Right kidney (tissue), 1 donor: Measurements from ENCODE around the gene SBNO2.

Experiments used
- DNase-seq: peaks from one replicate; pipeline ENCODE4 v3.0.0-alpha.2; 2016

The SBNO2 gene

GRCh38 chr19:1087813-1088415, 86.2 kb downstream of the SBNO2 start:
- no peak for DNase-seq

- no peak for DNase-seq
Measured at GRCh38 chr19:1086613-1087012, 87.5 kb downstream of the SBNO2 start.

- no peak for DNase-seq
Measured at GRCh38 chr19:1085676-1086442, 88.2 kb downstream of the SBNO2 start.

- DNase-seq: no peak
Measured at GRCh38 chr19:1085053-1085658, 88.9 kb downstream of the SBNO2 start.

GRCh38 chr19:1084024-1084868, 89.8 kb downstream of the SBNO2 start:
- no peak for DNase-seq

- peak; percentile 49 for DNase-seq
Measured at GRCh38 chr19:1082928-1083816, 90.9 kb downstream of the SBNO2 start.

- peak; percentile 64 for DNase-seq
Measured at GRCh38 chr19:1082165-1082927, 91.7 kb downstream of the SBNO2 start.

- no peak for DNase-seq
Measured at GRCh38 chr19:1081301-1082164, 92.5 kb downstream of the SBNO2 start.

- DNase-seq: no peak
Measured at GRCh38 chr19:1080360-1081161, 93.5 kb downstream of the SBNO2 start.

GRCh38 chr19:1079566-1080111, 94.4 kb downstream of the SBNO2 start:
- no peak for DNase-seq

GRCh38 chr19:1076951-1077350, 97.1 kb downstream of the SBNO2 start:
- no peak for DNase-seq

- DNase-seq: no peak
Measured at GRCh38 chr19:1076046-1076386, 98.1 kb downstream of the SBNO2 start.

- DNase-seq: no peak
Measured at GRCh38 chr19:1074544-1075283, 99.4 kb downstream of the SBNO2 start.

GRCh38 chr19:1073956-1074517, 100.0 kb downstream of the SBNO2 start:
- DNase-seq: no peak

GRCh38 chr19:1073063-1073955, 100.8 kb downstream of the SBNO2 start:
- DNase-seq: no peak

GRCh38 chr19:1072371-1073015, 101.6 kb downstream of the SBNO2 start:
- DNase-seq: no peak
